Esophagus mucosa (tissue), 1 donor: ENCODE data around the gene ZNF571. TPM values are rescaled to one million over a fixed set of nuclear protein-coding genes. Genes with fewer than 3 reads are reported as not detected.

Source experiments
- ATAC-seq: fragments of 200-7000 bp; cut with Tn5 transposase; one replicate; pipeline ENCODE4 v1.9.1; 2020
- total RNA-seq: library from RNA; stranded (reverse); gene quantifications from one replicate; pipeline ENCODE4 v1.2.4, GENCODE V29; 2023
- donor health status: DM: yes; HTN: yes; CAD: no.

The ZNF571 gene
- 2.2 TPM for total RNA-seq

GRCh38 chr19:37594304-37594981, at the start of gene ZNF571, which contains the start of gene ZNF540:
TSS of gene ZNF571 (minus strand) at chr19:37594792. CDS start at chr19:37586676, 8,116 bp downstream.
TSS of gene ZNF540 (plus strand) at chr19:37594876. CDS start at chr19:37598448, 3,572 bp downstream.
- peak; percentile 99 for ATAC-seq

- ATAC-seq: no peak
Measured at GRCh38 chr19:37635076-37636056, 40.8 kb upstream of the ZNF571 start.

- peak; percentile 75 for ATAC-seq
Measured at GRCh38 chr19:37594982-37595382, 390 bp upstream of the ZNF571 start.

- ATAC-seq: no peak
Measured at GRCh38 chr19:37593996-37594303, 642 bp downstream of the ZNF571 start.

- ATAC-seq: no peak
Measured at GRCh38 chr19:37583340-37583739, 11.3 kb downstream of the ZNF571 start.

- no peak for ATAC-seq
Measured at GRCh38 chr19:37572203-37572602, 22.4 kb downstream of the ZNF571 start.

- no peak for ATAC-seq
Measured at GRCh38 chr19:37565370-37565669, 29.3 kb downstream of the ZNF571 start.

- no peak for ATAC-seq
Measured at GRCh38 chr19:37564624-37565369, 29.8 kb downstream of the ZNF571 start.

- ATAC-seq: no peak
Measured at GRCh38 chr19:37563518-37563917, 31.1 kb downstream of the ZNF571 start.

GRCh38 chr19:37551129-37551993, 43.2 kb downstream of the ZNF571 start:
- peak; percentile 45 for ATAC-seq

GRCh38 chr19:37537391-37537947, 57.1 kb downstream of the ZNF571 start:
- ATAC-seq: no peak

GRCh38 chr19:37519890-37520289, 74.7 kb downstream of the ZNF571 start:
- peak; percentile 25 for ATAC-seq

Other genes starting within 250 kb of the ZNF571 start
- 1.4 TPM for gene ZNF527, start 223.7 kb downstream of the ZNF571 start, total RNA-seq
- gene ZNF569, start 127.3 kb downstream of the ZNF571 start, total RNA-seq: 1.9 TPM
- gene ZNF570, start 125.4 kb downstream of the ZNF571 start, total RNA-seq: 1.4 TPM
- gene ZNF793, start 87.9 kb downstream of the ZNF571 start, total RNA-seq: 4.4 TPM
- 0.68 TPM for gene ZNF540, start 84 bp upstream of the ZNF571 start, total RNA-seq
- gene ZFP30, start 60.7 kb upstream of the ZNF571 start, total RNA-seq: 3.9 TPM
- 3.7 TPM for gene ZNF607, start 125.0 kb upstream of the ZNF571 start, total RNA-seq
- 2.8 TPM for gene ZNF573, start 184.8 kb upstream of the ZNF571 start, total RNA-seq